Neutrophil (primary cell): ENCODE measurements around the gene BRCA2.
"Not testable (repeated sequence)": the region's sequence is repeated elsewhere in the genome, so short reads cannot be mapped to it uniquely, and the experiment has no call there.

Source experiments
- H3K27ac ChIP-seq: fragments of 200-600 bp; sonication (generic); 2 replicates; pipeline ENCODE4 v1.5.1; 2016; ENCODE audit warnings: mild to moderate bottlenecking, moderate library complexity
- H3K27me3 ChIP-seq: fragments of 200-600 bp; sonication (generic); 2 replicates; pipeline ENCODE4 v1.6.0; 2016; ENCODE audit warnings: mild to moderate bottlenecking
- H3K36me3 ChIP-seq: fragments of 200-600 bp; sonication (generic); 2 replicates; pipeline ENCODE4 v1.5.1; 2017
- H3K4me1 ChIP-seq, 2 experiments: fragments of 200-600 bp in 1 of 2; sonication (generic) in 1 of 2; 1 replicate in 1 of 2; 2 replicates in 1 of 2; pipeline versions ENCODE4 v1.5.1 to v1.6.1; 2013 to 2016; ENCODE audit warnings: low read depth in 1 of 2, low read length in 1 of 2, mild to moderate bottlenecking in 1 of 2, moderate library complexity in 1 of 2; ENCODE audit not compliant: control insufficient read depth in 1 of 2, insufficient read depth in 1 of 2
- H3K4me3 ChIP-seq, 2 experiments: fragments of 200-600 bp in 1 of 2; sonication (generic) in 1 of 2; 1 replicate in 1 of 2; 2 replicates in 1 of 2; pipeline ENCODE4 v1.5.1; 2013 to 2016; ENCODE audit warnings: low read depth in 1 of 2, low read length in 1 of 2, mild to moderate bottlenecking in 1 of 2, moderate library complexity in 1 of 2
- H3K9me3 ChIP-seq: fragments of 200-600 bp; sonication (generic); 2 replicates; pipeline ENCODE4 v1.5.1; 2016
- TF ChIP-seq, protein P1 (sequence below): fragments of 200-600 bp; sonication (generic); IDR thresholded peaks from 2 replicates; pipeline ENCODE4 v1.5.1; 2016; ENCODE audit warnings: antibody characterized with exemption

BRCA2 gene

DNA sequence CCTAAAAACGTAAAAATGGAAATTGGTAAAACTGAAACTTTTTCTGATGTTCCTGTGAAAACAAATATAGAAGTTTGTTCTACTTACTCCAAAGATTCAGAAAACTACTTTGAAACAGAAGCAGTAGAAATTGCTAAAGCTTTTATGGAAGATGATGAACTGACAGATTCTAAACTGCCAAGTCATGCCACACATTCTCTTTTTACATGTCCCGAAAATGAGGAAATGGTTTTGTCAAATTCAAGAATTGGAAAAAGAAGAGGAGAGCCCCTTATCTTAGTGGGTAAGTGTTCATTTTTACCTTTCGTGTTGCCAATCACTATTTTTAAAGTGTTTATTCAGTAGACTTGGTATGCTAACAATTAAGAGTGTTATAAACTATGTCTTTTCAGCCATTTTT lies 25.6 kb downstream of the BRCA2 start:
- H3K4me3 ChIP-seq: no peak overlapping the region
- TF ChIP-seq, protein P1, sequence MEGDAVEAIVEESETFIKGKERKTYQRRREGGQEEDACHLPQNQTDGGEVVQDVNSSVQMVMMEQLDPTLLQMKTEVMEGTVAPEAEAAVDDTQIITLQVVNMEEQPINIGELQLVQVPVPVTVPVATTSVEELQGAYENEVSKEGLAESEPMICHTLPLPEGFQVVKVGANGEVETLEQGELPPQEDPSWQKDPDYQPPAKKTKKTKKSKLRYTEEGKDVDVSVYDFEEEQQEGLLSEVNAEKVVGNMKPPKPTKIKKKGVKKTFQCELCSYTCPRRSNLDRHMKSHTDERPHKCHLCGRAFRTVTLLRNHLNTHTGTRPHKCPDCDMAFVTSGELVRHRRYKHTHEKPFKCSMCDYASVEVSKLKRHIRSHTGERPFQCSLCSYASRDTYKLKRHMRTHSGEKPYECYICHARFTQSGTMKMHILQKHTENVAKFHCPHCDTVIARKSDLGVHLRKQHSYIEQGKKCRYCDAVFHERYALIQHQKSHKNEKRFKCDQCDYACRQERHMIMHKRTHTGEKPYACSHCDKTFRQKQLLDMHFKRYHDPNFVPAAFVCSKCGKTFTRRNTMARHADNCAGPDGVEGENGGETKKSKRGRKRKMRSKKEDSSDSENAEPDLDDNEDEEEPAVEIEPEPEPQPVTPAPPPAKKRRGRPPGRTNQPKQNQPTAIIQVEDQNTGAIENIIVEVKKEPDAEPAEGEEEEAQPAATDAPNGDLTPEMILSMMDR: no peak
- no peaks in the 10 kb centered on the region for H3K27me3 ChIP-seq
- H3K27ac ChIP-seq: peak overlapping the region; percentile 2
- no peaks in the 10 kb centered on the region for H3K9me3 ChIP-seq
- H3K36me3 ChIP-seq: no peaks in the 10 kb centered on the region
- peaks cover 8 to 15% of the 10 kb centered on the region in 2 experiments for H3K4me1 ChIP-seq

DNA sequence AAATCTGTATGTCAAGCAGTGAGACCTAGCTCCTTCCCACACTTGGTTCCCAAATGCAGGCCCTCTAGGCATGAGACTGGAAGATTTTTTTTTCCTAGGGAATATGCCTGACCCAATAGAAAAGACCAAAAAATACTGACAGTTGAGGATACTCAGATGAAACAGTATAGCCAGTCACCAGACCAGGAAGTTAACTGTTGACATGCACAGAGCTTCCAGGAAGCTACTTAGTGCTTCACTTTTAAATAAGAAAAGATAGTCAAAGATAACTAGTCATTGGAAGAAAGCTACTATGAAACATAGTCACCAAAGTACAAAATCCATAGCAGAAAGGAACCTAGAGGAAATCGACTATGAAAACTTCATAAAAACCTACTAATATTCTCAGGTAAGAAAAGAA lies 32.3 kb downstream of the BRCA2 start:
- no peak overlapping the region for H3K4me3 ChIP-seq
- TF ChIP-seq, protein P1: no peak
- no peaks in the 10 kb centered on the region for H3K4me1 ChIP-seq
- H3K36me3 ChIP-seq: peaks cover 3% of the 10 kb centered on the region
- H3K27ac ChIP-seq: no peak overlapping the region
- H3K27me3 ChIP-seq: no peaks in the 10 kb centered on the region
- H3K9me3 ChIP-seq: no peaks in the 10 kb centered on the region

DNA sequence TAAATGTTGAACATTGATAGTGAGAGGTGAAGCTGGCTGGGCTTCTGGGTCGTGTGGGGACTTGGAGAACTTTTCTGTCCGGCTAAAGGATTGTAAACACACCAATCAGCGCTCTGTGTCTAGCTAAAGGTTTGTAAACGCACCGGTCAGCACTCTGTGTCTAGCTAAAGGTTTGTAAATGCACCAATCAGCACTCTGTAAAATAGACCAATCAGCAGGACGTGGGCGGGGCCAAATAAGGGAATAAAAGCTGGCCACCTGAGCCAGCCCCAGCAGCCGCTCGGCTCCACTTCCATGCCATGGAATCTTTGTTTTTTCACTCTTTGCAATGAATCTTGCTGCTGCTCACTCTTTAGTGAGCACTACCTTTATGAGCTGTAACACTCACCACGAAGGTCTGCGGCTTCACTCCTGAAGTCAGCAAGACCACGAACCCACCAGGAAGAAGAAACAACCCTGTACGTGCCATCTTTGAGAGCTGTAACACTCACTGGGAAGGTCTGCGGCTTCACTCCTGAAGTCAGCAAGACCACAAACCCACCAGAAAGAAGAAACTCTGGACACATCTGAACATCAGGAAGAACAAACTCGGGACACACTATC lies 35.6 kb downstream of the BRCA2 start:
- H3K4me3 ChIP-seq, H3K27me3 ChIP-seq, H3K36me3 ChIP-seq, H3K4me1 ChIP-seq, H3K27ac ChIP-seq, H3K9me3 ChIP-seq: not testable (repeated sequence)

DNA sequence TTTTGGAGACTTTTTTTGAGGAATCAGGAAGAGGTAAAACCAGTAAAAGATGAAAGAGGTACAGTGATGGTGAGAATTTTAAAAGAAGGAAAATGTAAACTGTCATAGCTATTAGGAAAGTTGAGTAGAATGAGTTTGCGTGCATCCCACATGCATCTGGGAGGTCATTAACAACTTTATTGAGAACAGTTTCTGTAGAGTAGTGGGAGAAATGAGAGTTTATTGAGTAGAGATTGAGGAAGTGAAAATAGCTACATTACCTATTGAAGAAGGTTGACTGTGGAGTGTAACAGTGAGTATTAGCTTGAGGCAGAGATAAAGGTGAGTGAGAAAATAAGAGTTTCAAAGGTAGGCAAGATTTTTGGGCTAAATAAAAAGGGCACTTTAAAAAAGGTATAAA lies 38.7 kb downstream of the BRCA2 start:
- Histone ChIP-seq H3K36me3 (peaks cover 17% of the 10 kb centered on the region), H3K9me3 (no peaks in the 10 kb centered on the region), H3K4me1 (no peaks in the 10 kb centered on the region), H3K27me3 (no peaks in the 10 kb centered on the region), H3K27ac (no peak overlapping the region), H3K4me3 (no peak overlapping the region)
- TF ChIP-seq, protein P1: no peak

DNA sequence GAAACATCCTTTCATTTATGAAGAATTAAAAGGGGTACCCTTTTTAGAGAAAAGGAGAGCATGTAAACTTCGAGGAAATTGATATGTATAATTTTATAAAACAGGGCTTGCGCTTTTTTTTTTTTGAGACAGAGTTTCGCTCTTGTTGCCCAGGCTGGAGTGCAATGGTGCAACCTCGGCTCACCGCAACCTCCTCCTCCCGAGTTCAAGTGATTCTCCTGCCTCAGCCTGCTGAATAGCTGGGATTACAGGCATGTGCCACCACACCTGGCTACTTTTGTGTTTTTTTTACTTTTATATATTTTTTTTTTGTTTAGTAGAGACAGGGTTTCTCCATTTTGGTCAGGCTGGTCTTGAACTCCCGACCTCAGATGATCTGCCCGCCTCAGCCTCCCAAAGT lies 40.6 kb downstream of the BRCA2 start:
- not testable (repeated sequence) for H3K4me1 ChIP-seq, H3K9me3 ChIP-seq, H3K27me3 ChIP-seq, H3K27ac ChIP-seq, H3K4me3 ChIP-seq
- peaks cover 17% of the 10 kb centered on the region for H3K36me3 ChIP-seq

DNA sequence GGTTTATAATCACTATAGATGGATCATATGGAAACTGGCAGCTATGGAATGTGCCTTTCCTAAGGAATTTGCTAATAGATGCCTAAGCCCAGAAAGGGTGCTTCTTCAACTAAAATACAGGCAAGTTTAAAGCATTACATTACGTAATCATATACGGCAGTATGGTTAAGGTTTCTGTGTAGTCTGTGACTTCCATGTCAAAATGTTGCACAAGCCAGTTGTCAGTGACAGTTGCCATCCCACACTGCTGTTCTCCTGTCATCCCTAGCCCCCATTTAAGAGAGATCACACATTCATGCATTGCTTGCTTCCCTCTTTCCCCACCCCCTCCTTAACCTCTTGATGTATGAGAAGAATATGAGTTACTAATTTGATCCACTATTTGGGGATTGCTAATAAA lies 47.3 kb downstream of the BRCA2 start:
- TF ChIP-seq, protein P1: no peak

DNA sequence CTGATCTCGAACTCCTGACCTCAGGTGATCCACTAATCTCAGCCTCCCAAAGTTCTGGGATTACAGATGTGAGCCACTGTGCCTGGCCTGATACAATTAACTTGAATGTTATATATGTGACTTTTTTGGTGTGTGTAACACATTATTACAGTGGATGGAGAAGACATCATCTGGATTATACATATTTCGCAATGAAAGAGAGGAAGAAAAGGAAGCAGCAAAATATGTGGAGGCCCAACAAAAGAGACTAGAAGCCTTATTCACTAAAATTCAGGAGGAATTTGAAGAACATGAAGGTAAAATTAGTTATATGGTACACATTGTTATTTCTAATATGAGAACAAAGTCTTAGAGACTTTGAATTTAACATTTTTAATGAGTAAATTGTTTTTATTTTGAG lies 55.5 kb downstream of the BRCA2 start:
- Histone ChIP-seq H3K4me3 (no peak overlapping the region), H3K27me3 (no peaks in the 10 kb centered on the region), H3K27ac (no peak overlapping the region), H3K36me3 (no peaks in the 10 kb centered on the region), H3K4me1 (peaks cover 1 to 9% of the 10 kb centered on the region in 2 experiments), H3K9me3 (no peaks in the 10 kb centered on the region)
- TF ChIP-seq, protein P1: no peak

More for the DNA sequence above, 47.3 kb downstream of the BRCA2 start:
- H3K4me1 ChIP-seq: peaks cover 4 to 5% of the 10 kb centered on the region in 2 experiments
- peaks cover 3% of the 10 kb centered on the region for H3K36me3 ChIP-seq
- no peak overlapping the region for H3K4me3 ChIP-seq
- H3K9me3 ChIP-seq: no peaks in the 10 kb centered on the region
- no peak overlapping the region for H3K27ac ChIP-seq
- no peaks in the 10 kb centered on the region for H3K27me3 ChIP-seq
